GM19372 (cell line): Measurements from ENCODE around the gene WDR70.
"Not testable (repeated sequence)": the region's sequence is repeated elsewhere in the genome, so short reads cannot be mapped to it uniquely, and the experiment has no call there.

Experiments used
- ATAC-seq: cut with Tn5 transposase; IDR thresholded peaks from one replicate; pipeline ENCODE4 v1.9.1; 2021; ENCODE audit warnings: mild to moderate bottlenecking, low read depth, moderate library complexity; ENCODE audit not compliant: unreplicated experiment

The WDR70 gene

GRCh38 chr5:37567566-37567965 lies 188.4 kb downstream of the WDR70 start:
- ATAC-seq = no peak

GRCh38 chr5:37568018-37568753 lies 189.1 kb downstream of the WDR70 start:
- no peak for ATAC-seq

DNA sequence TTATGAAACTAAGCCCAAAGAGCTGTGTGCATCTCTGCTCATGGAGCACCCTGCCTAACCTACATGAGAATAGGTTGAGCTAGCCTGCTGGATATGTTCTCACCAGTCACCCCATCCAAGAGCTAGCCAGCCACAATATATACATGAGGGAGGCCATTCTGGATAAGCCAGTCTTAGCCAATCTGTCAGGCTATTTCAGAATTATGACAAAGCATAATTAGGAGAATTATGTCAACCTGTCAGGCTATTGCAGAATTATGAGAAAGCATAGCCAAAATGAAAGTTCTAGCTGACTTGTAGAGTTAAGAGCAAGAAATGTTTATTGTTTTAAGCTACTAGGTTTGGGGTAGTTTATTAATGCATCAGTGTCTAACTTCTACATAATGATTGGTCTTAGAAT lies 189.8 kb downstream of the WDR70 start:
- ATAC-seq = no peak

DNA sequence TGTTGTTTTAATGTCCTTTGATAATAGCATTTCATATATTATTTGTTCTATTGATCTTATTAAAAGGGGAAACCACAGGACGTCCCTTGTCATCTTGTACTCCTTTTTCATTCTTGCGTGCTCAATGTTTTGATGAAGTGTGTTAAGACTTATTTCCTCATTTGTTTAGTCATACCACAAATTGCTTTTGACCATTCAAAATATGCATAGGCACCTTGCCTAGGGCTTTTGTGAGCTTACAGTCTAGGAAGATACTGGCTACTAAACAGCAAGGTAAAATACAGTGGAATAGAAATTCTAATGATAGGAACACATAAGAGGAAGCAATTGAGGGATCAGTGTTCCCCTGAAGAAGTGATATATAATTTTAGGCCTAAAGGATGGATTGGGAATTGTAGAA lies 190.3 kb downstream of the WDR70 start:
- ATAC-seq = no peak

- ATAC-seq = no peak
These were observed 191.5 kb downstream of the WDR70 start for GRCh38 chr5:37570597-37570996.

DNA sequence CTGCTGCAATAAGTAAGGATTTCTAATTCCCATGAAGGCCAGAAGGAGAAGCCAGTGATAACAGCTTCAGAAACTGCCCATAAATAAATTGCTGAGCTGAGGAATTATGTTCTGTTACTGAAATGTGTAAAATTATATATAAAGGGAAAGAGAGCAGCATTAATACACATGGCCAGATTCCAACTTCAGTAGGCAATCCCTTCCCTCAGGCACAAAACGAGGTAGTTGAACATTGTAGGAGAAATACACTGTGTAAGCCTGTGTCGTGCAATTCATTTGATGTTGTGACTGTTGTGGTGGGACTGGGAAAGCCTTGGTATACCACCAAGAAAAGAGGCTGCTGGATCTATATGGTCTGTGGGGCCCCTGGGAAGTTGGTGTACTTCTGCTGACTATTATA lies 192.9 kb downstream of the WDR70 start:
- ATAC-seq = no peak

DNA sequence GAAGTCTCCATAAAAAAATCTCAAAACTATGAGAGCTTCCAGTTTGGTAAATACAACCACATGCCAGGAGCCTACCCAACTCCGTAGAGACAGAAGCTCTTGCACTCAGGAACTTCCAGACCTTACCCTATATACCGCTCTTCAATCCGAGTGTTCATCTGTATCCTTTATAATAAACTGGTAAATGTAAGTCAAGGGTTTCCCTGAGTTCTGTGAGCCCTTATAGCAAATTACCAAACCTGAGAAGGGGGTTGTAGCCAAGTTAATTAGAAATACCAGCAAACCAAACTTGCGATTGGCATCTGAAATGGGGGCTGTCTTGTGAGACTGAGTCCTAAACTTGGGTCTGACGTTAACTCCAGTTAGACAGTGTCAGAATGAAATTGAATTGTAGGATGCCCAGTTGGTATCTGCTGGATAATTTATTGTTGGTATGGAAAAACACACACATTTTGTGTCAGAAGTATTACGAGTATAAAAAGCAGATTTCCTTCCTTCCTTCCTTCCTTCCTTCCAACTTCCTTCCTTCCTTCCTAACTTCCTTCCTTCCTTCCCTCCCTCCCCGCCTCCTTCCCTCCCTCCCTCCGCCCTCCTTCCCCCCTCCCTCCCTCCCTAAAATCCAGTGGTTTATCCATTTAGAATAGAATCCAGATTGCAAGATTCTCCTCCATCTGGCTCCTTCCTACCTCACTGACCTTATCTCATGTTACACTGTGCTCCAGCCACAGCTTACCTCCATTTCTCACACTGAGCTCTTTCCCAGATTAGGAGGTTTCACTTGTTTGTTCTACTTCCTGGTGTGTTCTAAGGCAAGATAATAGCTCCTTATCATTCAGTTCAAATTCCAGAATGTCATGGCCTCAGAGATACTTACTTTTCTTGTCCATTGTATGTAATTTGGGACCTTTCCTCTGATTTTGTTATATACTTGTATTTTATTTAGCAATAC lies 196.7 kb downstream of the WDR70 start:
- no peak for ATAC-seq

GRCh38 chr5:37576552-37576951 lies 197.4 kb downstream of the WDR70 start:
- no peak for ATAC-seq

DNA sequence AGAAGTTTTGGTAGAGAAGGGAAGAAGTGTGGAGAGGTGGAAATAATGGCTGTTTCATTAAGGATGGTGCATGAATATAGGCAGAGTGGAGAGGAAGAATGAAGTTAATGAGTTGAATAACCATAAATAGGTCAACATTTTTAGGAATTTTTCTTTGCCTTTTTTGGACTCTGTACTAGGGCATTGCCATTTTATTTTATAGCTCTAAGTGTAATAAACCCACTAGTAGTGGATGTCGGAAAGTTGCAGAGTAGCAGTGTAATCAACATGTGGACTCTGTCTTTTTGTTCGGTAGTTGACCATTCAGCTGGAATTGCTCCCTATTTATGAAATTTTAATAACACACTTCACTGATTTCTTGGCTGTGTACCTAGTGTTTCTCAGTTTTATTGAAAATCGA lies 199.1 kb downstream of the WDR70 start:
- no peak for ATAC-seq

DNA sequence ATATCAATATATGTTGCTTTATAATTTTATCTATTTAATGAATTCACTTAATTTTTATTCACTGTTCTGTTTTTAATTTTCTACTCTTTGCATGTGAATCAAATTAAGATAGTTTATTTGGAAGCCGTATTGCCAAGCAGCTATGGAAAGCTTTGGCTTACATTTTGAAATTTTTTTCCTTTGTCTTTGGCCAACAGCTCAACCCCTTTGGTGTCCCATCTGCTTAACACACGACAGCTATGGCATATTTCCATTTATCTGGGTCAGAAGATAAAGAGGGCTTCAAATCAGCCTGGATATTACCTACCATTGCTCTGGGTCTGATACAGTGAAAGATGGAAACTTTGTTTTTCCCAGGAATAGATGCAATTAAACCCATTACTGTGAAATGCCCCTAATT lies 201.0 kb downstream of the WDR70 start:
- ATAC-seq = no peak

- ATAC-seq = no peak
These were observed 203.1 kb downstream of the WDR70 start for GRCh38 chr5:37582202-37582601.

DNA sequence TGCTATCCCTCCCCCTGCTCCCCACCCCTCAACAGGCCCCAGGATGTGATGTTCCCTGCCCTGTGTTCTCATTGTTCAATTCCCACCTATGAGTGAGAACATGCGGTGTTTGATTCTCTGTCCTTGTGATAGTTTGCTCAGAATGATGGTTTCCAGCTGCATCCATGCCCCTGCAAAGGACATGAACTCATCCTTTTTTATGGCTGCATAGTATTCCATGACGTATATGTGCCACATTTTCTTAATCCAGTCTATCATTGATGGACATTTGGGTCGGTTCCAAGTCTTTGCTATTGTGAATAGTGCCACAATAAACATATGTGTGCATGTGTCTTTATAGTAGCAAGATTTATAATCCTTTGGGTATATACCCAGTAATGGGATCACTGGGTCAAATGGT lies 214.2 kb downstream of the WDR70 start:
- ATAC-seq = not testable (repeated sequence)

DNA sequence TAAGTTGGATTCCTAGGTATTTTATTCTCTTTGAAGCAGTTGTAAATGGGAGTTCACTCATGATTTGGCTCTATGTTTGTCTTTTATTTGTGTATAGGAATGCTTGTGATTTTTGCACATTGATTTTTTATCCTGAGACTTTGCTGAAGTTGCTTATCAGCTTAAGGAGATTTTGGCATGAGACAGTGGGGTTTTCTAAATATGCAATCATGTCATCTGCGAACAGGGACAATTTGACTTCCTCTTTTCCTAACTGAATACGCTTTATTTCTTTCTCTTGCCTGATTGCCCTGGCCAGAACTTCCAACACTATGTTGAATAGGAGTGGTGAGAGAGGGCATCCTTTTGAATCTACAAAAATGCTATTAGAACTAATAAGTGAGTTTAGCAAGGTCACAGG lies 215.7 kb downstream of the WDR70 start:
- not testable (repeated sequence) for ATAC-seq

- no peak for ATAC-seq
These were observed 219.6 kb downstream of the WDR70 start for GRCh38 chr5:37598733-37599132.

DNA sequence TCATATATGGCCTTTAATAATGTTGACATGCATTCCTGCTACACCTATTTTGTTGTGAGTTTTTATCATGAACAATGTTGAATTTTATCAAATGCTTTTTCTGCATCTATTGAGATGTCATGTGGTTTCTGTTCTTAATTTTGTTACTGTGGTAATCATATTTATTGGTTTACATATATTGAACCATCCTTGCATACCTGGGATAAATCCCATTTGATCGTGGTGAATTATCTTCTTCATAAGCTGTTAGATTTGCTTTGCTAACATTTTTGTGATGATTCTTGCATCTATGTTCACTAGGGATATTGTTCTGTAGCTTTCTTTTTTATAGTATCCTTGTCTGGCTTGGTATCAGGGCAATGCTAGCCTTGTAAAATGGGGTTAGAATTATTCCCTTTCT lies 222.0 kb downstream of the WDR70 start:
- no peak for ATAC-seq

- no peak for ATAC-seq
These were observed 224.0 kb downstream of the WDR70 start for GRCh38 chr5:37603072-37603471.

- ATAC-seq = no peak
These were observed 225.2 kb downstream of the WDR70 start for GRCh38 chr5:37604290-37604689.

DNA sequence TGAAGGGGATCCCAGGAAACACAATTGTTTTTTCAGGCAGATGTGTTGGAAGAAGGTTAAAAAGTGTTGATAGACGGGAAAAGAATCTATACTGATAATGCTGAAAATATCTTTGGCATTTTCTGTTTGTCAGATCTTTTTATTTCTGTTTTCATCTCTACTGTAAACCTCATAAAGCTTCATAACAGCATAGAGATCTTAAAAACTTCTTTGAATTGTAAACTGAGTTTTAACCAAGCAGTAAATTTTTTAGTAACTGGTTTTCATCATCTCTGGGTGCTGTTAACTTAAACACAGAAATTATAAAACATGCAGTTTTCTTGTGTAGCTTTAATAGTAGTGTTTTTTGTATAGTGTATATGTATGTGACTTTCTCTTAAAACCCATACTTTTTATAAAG lies 227.0 kb downstream of the WDR70 start:
- no peak for ATAC-seq

DNA sequence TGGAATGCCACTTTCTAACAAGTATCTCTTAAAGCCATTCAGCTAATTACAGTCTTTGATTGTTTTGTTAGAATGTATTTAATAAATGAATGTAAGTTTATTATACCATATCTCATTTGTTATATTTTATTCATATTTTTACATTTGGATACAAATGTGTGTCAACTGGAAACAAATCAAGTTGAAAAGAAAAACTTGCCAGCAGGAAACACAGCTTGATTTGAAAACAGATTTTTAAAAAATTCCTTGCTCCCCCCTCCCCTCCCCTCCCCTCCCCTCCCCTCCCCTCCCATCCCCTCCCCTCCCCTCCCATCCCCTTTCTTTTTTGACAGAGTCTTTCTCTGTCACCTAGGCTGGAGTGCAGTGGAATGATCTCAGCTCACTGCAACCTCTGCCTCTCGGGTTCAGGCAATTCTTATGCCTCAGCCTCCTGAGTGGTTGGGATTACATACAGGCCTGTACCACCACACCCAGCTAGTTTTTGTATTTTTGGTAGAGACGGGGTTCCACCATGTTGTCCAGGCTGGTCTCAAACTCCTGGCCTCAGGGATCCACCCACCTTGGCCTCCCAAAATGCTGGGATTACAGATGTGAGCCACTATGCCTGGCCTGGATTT lies 227.6 kb downstream of the WDR70 start:
- ATAC-seq = no peak

DNA sequence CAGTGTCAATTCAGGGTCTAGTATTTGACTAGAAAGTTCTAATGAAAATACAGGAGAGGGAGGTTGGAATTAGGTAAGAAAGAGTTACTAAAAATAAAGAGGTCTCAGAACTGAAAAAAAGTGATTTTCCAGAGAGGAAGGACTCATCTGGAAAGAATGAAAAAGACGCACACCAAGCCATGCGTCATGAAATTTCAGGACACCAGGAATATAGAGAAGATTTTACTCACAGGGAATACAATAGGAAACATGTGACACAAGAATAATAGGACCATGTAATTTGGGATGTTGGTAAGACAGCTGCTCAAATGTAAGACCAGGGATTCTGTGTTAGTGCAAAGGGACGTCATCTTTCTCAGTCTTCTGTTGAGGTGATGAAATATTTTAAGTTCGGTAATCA lies 236.1 kb downstream of the WDR70 start:
- ATAC-seq = no peak

DNA sequence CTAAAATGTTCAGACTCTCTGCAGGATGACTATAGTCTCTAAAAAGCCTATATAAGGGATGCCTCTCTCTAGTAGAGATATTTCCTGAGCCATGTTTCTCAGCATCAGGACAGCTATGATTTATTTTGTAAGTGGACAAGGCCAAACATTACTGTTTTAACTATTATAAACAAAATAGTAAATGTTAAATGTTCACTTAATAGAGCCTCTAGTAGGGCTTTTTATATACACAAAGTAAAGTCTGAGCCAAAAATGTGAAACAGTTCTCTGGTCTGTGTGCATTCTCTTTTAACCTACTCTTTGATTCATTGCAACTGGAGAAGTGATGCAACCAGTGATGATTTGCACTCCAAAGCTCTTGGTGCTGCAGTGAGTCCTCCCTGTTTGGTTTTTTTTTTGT lies 240.2 kb downstream of the WDR70 start:
- ATAC-seq = no peak
